Peyer's patch (tissue), 4 donors: ENCODE measurements around the gene PIEZO1.
"Not testable (repeated sequence)": the region's sequence is repeated elsewhere in the genome, so short reads cannot be mapped to it uniquely, and the experiment has no call there.

ENCODE experiments used
- CTCF ChIP-seq, 6 experiments: fragments of 450-650 bp in 4 of 6; fragments of 200-600 bp in 2 of 6; sonication (generic) in 1 of 6; IDR thresholded peaks; one replicate each; pipeline ENCODE4 v1.5.1; 2017 to 2019; ENCODE audit warnings: antibody characterized with exemption in 6 of 6, mild to moderate bottlenecking in 3 of 6, moderate library complexity in 1 of 6
- POLR2A ChIP-seq, 2 donors: fragments of 450-650 bp; IDR thresholded peaks; one replicate each; pipeline ENCODE4 v1.5.1; 2017; ENCODE audit warnings: antibody characterized with exemption in 2 of 2, mild to moderate bottlenecking in 2 of 2, moderate library complexity in 2 of 2

GRCh38 chr16:88771781-88772180 lies 13.2 kb downstream of the PIEZO1 start:
- TF ChIP-seq POLR2A, CTCF (IDR thresholded peaks at IDR 0.05): not testable (repeated sequence)
